KMS-11 (cell line): ENCODE measurements around the gene GPHN.
"Not testable (repeated sequence)": the region's sequence is repeated elsewhere in the genome, so short reads cannot be mapped to it uniquely, and the experiment has no call there.

Experiments used
- H2AFZ ChIP-seq: fragments of 200-600 bp; sonication (generic); 2 replicates; pipeline ENCODE4 v1.6.1; 2016; ENCODE audit warnings: antibody characterized with exemption, mixed run types, low read depth
- H3K27ac ChIP-seq: fragments of 200-600 bp; sonication (generic); 2 replicates; pipeline ENCODE4 v1.6.1; 2016; ENCODE audit warnings: mild to moderate bottlenecking, mixed run types
- H3K27me3 ChIP-seq: fragments of 200-600 bp; sonication (generic); 2 replicates; pipeline ENCODE4 v1.6.1; 2017; ENCODE audit warnings: mild to moderate bottlenecking, low read depth, mixed run types, moderate library complexity; ENCODE audit not compliant: insufficient read depth
- H3K36me3 ChIP-seq: fragments of 200-600 bp; sonication (generic); 2 replicates; pipeline ENCODE4 v1.6.1; 2017; ENCODE audit warnings: mild to moderate bottlenecking, mixed run types; ENCODE audit not compliant: insufficient read depth
- H3K4me1 ChIP-seq: fragments of 200-600 bp; sonication (generic); 2 replicates; pipeline ENCODE4 v1.6.1; 2016; ENCODE audit warnings: mild to moderate bottlenecking, low read depth, mixed run types; ENCODE audit not compliant: poor library complexity, severe bottlenecking
- H3K4me2 ChIP-seq: fragments of 200-600 bp; sonication (generic); 2 replicates; pipeline ENCODE4 v1.7.0; 2016; ENCODE audit warnings: mild to moderate bottlenecking, mixed run types
- H3K4me3 ChIP-seq: fragments of 200-600 bp; sonication (generic); IDR thresholded peaks from 2 replicates; pipeline ENCODE4 v1.6.1; 2017; ENCODE audit warnings: low read depth, low read length, mixed read lengths; ENCODE audit not compliant: insufficient read depth
- H3K79me2 ChIP-seq: fragments of 200-600 bp; sonication (generic); 2 replicates; pipeline ENCODE4 v1.6.1; 2016; ENCODE audit warnings: low read depth, mixed run types; ENCODE audit not compliant: insufficient read depth
- H3K9ac ChIP-seq: fragments of 200-600 bp; sonication (generic); 2 replicates; pipeline ENCODE4 v1.6.1; 2016; ENCODE audit warnings: mild to moderate bottlenecking, mixed run types
- H4K20me1 ChIP-seq: fragments of 200-600 bp; sonication (generic); 2 replicates; pipeline ENCODE4 v1.6.1; 2016; ENCODE audit warnings: mild to moderate bottlenecking, mixed run types; ENCODE audit not compliant: insufficient read depth
- TF ChIP-seq, protein P1 (sequence below): fragments of 200-600 bp; sonication (generic); conservative IDR thresholded peaks from 2 replicates; pipeline ENCODE4 v1.6.1; 2017; ENCODE audit warnings: low read depth, mild to moderate bottlenecking, antibody characterized with exemption, low read length, moderate library complexity, mixed read lengths

The GPHN gene

DNA sequence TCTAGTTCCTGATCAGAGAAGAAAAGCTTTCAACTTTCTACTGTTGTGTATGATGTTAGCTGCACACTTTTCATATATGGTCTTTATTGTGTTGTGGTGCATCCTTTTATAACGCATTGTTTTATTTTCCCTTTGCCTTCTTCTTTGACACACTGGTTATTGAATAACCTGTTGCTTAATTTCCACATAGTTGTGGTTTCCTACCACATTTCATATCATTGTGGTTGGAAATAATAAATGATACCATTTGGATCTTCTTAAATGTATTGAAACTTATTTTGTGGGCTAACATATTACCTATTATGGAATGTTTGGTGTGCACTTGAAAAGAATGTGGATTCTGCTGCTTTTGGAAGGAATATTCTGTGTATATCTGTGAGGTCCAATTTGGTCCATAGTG, 64.9 kb downstream of the GPHN start:
- Histone ChIP-seq H3K79me2 (peaks cover 17% of the 10 kb centered on the region; the same call in 1 of the 2 replicates), H4K20me1 (no peaks in the 10 kb centered on the region), H2AFZ (no peak overlapping the region), H3K4me3 (no peak overlapping the region), H3K4me1 (no peaks in the 10 kb centered on the region), H3K36me3 (no peaks in the 10 kb centered on the region), H3K27ac (no peak overlapping the region), H3K4me2 (no peak overlapping the region), H3K9ac (no peak overlapping the region), H3K27me3 (no peaks in the 10 kb centered on the region)
- TF ChIP-seq, protein P1, sequence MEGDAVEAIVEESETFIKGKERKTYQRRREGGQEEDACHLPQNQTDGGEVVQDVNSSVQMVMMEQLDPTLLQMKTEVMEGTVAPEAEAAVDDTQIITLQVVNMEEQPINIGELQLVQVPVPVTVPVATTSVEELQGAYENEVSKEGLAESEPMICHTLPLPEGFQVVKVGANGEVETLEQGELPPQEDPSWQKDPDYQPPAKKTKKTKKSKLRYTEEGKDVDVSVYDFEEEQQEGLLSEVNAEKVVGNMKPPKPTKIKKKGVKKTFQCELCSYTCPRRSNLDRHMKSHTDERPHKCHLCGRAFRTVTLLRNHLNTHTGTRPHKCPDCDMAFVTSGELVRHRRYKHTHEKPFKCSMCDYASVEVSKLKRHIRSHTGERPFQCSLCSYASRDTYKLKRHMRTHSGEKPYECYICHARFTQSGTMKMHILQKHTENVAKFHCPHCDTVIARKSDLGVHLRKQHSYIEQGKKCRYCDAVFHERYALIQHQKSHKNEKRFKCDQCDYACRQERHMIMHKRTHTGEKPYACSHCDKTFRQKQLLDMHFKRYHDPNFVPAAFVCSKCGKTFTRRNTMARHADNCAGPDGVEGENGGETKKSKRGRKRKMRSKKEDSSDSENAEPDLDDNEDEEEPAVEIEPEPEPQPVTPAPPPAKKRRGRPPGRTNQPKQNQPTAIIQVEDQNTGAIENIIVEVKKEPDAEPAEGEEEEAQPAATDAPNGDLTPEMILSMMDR = no peak

DNA sequence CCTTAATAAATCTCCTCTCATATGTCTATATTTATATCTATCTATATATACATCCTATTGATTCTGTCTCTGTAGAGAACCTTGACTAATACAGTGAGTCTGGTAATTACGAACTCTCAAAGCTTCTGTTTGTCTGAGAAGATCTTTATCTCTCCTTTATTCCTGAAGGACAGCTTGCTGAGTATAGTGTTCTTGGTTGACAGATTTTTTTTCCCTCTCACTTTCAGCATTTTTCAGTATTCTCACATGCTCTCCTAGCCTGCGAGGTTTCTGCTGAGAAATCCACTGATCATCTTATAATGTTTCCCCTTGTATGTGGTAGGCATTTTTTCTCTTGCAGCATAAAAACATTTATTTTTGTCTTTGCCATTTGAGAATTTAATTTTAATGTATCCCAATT, 67.1 kb downstream of the GPHN start:
- Histone ChIP-seq H3K4me1 (no peaks in the 10 kb centered on the region), H3K4me2 (no peak overlapping the region), H4K20me1 (no peaks in the 10 kb centered on the region), H3K79me2 (peaks cover 14% of the 10 kb centered on the region; the same call in 1 of the 2 replicates), H3K9ac (no peak overlapping the region), H3K27me3 (no peaks in the 10 kb centered on the region), H3K27ac (no peak overlapping the region), H3K4me3 (no peak overlapping the region), H2AFZ (no peak overlapping the region), H3K36me3 (no peaks in the 10 kb centered on the region)
- TF ChIP-seq, protein P1 = no peak

DNA sequence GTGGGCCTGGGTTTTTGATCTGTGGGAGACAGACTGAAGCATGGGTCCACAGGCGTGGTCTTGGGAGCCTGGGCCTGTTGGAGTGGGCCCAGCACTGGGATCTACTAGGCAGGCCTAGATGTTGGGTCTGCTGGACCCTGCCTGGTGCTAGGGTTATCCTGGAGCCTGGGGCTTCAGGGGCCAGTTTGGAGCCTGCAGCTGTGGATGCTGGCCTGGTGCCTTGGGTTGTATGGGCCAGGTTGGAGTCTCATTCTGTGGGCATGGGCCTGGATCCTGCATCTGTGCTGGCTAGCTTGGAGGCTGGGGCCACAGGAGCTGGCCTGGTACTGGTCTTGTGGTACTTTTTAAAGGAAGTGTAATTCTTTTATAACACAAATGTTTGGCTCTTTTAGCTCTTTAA, 68.0 kb downstream of the GPHN start:
- H3K4me3 ChIP-seq = no peak overlapping the region
- no peaks in the 10 kb centered on the region for H3K36me3 ChIP-seq
- H4K20me1 ChIP-seq = no peaks in the 10 kb centered on the region
- no peak overlapping the region for H2AFZ ChIP-seq
- no peak overlapping the region for H3K4me2 ChIP-seq
- no peaks in the 10 kb centered on the region for H3K4me1 ChIP-seq
- H3K9ac ChIP-seq = no peak overlapping the region
- TF ChIP-seq, protein P1 = no peak
- no peak overlapping the region for H3K27ac ChIP-seq
- H3K27me3 ChIP-seq = no peaks in the 10 kb centered on the region
- H3K79me2 ChIP-seq = peaks cover 14% of the 10 kb centered on the region; the same call in 1 of the 2 replicates

DNA sequence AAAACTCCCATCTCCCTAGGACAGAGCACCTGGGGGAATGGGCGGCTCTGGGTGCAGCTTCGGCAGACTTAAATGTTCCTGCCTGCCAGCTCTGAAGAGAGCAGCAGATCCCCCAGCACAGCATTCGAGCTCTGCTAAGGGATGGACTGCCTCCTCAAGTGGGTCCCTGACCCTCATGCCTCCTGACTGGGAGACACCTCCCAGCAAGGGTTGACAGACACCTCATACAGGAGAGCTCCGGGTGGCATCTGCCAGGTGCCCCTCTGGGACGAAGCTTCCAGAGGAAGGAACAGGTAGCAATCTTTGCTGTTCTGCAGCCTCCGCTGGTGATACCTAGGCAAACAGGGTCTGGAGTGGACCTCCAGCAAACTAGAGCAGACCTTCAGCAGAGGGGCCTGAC, 79.8 kb downstream of the GPHN start:
- H4K20me1 ChIP-seq, H3K36me3 ChIP-seq, H3K27ac ChIP-seq, H3K4me3 ChIP-seq, H3K9ac ChIP-seq, H3K4me2 ChIP-seq, H3K4me1 ChIP-seq, H2AFZ ChIP-seq, H3K79me2 ChIP-seq, H3K27me3 ChIP-seq: not testable (repeated sequence)

DNA sequence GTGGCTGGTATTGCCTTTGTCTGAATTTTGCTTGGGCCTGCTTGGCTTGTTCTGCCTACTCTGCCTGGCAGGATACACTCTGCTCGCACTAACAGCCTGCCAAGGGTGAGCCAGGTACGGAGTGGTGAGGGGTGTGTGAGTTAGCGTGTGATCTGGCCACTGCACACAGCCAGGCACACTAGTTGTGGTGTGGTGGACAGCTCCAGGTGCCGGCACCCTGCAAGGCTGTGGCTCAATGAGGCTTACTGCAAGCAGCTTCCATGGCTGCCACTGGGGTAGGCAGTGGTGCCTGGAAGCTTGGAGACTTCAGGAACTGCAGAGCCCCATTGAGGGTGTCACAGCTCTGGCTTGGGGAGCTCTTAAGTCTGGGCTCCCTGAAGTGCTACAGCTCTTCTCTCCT, 87.4 kb downstream of the GPHN start:
- no peaks in the 10 kb centered on the region for H3K36me3 ChIP-seq
- no peaks in the 10 kb centered on the region for H3K27me3 ChIP-seq
- H3K4me3 ChIP-seq = no peak overlapping the region
- no peaks in the 10 kb centered on the region for H3K4me1 ChIP-seq
- TF ChIP-seq, protein P1 = no peak
- no peak overlapping the region for H2AFZ ChIP-seq
- H4K20me1 ChIP-seq = no peaks in the 10 kb centered on the region
- H3K27ac ChIP-seq = no peak overlapping the region
- H3K4me2 ChIP-seq = no peak overlapping the region
- H3K9ac ChIP-seq = no peak overlapping the region
- H3K79me2 ChIP-seq = no peaks in the 10 kb centered on the region; the same call in 1 of the 2 replicates
